Kidney glomerular epithelial cell (primary cell): ENCODE measurements around the gene DDX42.
A peak's percentile ranks its signal among the peaks of the same experiment; 100 is the strongest.
"Not testable (repeated sequence)": the region's sequence is repeated elsewhere in the genome, so short reads cannot be mapped to it uniquely, and the experiment has no call there.

Experiments used
- DNase-seq: peaks from one replicate; lab custom pipeline; 2025; lab: John Stamatoyannopoulos, UW

Gene DDX42

DNA sequence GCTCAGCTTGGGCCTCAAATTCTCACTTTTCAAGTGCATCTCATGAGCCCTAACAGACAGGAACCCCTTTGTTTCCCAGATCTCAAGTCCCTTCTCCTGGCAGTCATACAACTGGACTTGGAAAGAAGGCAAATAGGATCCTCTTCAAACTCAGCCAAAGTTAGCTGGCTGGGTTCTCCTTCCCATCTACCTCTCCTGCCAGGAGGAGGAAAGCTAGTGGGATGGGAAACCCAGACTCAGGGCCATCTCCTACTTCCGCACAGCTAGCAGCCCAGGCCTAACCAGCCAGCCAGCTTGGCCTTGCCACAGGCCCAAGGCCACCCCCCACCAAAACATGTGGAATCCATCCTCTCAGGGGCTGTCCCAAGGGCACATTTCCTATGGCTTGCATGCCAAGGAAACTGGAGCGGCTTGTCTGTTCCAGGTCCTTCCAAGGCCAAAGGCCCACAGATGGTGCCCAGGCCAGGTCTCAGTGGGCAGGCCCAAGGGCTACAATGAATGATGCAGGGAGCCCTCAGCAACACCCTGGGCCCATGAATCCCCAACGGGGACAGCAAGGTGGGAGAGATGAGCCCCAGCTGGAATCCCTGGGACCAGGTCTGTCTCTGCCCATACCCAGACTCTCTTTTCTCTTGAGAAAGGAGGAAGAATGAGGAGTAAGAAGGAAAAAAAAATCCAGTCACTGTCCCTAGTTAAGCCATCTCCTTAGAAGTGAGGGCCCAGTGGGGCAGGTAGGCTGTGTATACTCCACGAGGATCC is 66.8 kb downstream of the DDX42 start:
- no peak for DNase-seq

DNA sequence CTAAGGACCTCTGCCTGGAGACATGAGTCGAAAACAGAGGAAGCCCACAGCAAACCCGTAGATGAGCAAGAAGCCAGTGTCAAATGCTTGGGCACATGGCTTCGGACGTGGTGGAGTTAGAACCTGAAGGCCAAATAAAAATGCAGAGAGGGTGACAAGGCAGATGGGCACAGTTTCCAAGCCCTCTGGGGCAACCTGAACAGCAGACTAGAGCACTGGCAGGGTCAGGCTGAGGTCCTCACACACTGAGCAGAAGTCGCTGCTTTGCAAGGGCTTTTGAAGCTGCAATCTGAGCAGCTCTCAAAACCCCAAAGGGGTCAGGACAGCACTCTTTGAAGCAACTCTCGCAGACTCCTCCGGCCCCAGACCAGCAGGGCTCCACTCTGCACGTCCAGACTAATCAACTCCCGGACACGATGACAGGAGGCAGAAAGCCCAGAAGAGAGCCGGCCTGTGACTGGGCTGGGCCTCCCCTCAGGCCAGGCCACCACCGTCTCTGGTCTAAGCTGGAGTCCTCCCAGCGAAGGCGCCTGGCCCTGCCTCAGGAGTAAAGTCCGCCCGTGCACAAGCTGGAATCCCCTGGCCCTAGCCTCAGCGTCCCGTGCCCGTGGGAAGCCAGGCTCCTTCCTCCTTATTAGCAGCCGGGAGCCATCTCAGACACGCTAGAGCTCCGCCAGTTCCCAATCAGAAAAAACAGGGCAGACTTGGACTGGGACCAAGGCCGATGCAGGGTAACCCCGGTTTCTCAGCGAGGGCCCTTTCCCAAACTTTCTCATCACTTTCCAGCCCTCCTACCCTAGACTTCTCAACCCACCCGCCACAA is 67.6 kb downstream of the DDX42 start:
- no peak for DNase-seq

DNA sequence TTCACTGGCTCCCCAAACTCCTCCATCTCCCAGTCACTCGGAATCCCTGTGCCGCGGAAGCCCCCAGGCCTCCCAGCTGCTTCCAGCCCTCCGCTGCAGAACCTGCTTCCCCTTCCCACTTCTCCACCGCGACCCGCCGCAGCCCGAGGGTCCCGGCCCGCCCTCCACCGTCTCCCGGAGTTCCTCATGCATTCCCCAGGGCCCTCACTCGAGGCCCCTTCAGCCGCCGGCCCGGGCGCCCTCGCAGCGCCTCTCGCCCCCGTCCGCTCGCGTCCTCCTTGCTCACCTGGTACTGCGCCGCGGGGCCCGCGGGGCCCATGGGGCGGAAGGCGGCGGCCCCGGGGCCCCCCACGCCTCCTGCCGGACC is 68.2 kb downstream of the DDX42 start:
- no peak for DNase-seq

DNA sequence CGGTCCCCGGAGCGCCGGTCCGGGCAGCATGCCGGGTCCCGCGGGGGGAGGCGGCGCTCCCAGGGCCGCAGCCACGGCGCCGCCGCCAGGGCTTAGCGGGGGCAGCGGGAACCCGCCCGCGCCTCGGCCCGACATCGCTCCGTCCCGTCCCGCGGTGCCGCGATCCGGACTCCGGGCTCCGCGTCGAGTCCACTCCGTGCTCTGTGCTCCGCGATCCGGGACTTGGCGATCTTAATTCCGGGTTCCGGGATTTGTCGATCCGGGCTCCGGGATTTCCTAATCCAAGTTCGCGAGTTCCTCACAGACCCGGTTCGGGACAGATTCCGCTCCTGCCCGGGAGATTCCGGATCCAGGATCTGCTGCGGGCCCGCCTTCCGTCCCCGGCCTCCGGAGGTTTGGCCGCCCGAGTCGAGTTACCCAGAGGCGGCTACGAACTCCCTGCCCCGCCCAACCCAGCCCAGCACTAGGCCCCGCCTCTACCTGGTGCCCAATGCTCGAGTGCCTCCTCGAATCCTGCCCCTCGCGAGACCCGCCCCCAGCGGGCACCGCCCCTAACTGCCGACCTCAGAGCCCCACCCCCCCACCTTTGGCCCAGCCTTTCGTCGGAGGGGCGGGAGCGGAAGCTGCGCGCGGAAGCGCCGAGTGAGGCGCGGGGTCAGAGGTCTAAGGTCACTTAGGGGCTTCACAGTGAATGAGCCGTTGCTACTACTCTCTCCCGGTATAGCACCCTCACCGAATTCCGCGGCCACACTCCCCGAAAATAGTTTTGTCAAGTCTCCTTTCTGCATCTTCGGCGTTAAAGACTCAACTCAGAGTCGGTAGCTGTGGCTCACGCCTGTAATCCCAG is 68.8 kb downstream of the DDX42 start, which contains the start of gene SMARCD2:
Gene SMARCD2, minus strand, starts transcription at position 146 of the 847 bp plus-strand sequence. Its CDS starts 11 bp downstream, at position 135.
- peak; percentile 98 for DNase-seq

DNA sequence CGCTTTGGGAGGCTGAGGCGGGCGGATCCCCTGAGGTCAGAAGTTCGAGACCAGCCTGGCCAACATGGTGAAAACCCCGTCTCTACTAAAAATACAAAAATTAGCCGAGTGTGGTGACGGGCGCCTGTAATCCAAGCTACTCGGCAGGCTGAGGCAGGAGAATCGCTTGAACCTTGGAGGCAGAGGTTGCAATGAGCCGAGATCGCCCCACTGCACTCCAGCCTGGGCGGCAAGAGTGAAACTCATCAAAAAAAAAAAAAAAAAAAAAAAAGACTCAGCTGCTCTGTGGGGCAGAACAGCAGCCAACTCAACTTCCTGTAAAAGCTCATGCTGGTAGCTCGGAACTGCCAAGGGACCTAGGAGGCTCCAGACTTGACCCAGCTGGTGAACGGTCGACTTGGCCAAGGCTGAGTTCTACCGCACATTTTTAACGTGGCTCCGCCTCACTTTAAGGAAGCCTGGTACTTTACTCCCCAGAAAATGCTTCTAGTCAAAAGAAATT is 69.5 kb downstream of the DDX42 start:
- DNase-seq = peak; percentile 24

DNA sequence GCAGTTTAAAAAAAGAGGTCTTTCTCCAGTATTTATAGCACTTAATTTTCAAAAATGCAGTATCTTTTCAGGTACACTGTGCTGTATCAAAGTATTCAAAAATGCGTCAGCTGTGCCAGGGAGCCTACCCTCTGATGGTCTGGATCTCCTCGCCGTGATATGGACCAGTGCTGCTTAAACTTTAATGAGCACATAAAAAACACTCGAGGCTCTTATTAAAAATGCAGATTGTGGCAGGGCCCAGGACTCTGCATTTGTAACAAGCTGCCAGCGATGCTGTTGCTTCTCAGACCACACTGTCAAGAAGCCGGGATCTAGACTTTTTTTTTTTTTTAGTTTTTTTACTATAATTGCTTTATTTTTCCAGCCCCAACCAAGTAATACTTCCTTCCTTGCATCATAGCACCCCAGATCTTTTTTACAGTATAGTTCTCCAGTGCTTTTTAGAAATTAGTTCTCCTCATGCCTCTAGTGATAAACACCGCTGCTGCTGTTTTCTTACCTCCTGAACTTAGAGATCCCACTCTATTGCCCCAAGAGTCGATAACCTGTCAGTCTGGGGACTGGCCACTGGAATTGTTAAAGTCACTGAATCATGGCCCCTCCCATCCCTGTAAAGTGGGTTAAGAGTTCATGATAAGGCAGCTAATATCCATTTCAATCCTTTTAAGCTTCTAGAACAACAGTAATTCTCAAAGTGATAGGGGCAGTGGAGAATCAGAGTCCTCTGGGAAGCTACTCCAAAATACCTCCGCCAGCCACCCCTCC is 70.1 kb downstream of the DDX42 start:
- no peak for DNase-seq

DNA sequence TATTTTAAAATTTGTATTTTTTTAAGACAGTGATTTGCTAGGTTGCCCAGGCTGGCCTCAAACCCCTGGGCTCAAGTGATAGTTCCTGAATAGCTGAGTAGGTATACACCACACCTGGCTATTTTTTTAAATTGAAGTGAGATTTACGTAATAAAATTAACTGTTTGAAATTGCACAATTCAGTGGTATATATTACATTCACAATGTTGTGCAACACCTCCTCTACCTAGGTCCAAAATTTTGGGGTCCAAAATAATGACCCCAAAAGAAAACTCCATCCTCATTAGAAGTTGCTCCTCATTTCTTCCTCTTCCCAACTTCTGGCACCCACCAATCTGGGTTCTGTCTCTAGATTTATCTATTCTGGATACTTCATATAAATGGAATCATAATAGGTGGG is 71.5 kb downstream of the DDX42 start:
- DNase-seq = no peak

DNA sequence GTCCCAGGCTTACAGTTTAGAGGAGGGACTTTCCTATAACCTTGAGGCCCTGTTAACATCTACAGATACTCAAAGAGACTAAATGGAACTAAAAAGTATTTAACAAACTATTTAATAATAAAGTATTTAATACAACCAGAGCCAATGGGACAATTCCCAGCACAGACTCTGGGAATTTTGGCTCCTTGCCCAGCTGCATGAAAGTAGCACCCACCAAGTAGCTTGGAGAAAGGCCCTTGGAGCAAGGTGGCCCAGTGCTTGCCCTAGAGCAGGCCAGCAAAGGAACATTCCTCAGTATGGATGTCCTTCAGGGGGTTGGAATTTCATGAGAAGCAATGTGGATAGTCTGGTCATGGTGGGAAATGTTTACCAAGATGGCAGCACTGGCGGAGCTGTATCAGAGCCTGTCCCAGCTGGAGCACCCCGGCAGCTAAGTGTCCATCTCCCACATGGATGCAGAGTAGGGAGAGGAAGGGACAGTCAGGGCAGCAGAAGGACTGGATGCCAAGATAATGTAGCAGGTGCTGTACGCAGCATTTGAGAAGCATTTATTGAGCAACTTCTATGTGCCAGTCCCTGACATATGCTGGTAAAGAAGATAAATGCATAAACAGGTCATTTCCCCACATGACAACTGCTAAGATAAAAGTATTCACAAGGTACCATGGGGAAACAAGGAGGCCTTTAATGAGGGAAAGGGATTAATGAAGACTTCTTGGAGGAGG is 73.7 kb downstream of the DDX42 start:
- DNase-seq = no peak

DNA sequence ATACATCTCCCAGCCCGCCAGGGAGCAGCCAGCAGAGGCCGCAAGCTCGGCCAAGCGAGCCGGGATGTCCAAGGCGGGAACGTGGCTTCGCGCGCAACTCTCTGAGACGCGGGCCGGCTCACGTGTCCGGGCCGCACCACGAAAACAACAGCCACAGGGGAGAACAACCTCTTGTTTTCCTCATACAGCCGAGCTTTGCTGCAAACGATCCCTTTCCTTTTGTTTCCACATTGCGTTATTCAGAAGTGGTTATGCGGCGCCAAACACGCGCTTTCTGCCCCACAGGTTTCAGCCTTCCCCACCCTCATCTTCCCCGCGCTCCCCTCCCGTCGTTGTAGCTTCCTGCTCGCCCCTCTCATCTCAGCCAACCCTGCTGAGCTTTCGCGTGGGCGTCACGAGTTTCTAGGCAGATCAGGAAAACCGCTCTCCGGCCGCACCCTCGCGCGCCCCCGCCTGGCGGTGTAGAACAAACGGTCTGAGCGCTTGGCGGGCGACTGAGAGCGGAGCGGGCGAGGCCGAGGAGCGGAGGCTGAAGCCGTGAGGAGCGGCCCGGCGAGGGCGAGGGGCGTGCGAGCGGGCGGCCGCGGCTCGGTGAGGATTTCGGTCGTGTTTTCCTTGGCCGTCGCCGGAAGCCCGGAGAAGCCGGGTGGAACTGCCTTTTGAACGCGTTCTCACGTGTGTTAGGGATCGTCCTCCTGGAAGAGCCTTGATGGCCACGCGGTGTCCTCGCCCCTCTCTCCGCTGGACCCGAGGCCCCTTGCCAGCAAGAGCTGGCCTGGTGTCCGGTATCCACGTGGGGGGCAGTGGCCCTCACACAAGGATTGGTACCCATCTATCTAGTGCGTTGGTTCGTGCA is 75.1 kb downstream of the DDX42 start:
- DNase-seq = peak; percentile 76

DNA sequence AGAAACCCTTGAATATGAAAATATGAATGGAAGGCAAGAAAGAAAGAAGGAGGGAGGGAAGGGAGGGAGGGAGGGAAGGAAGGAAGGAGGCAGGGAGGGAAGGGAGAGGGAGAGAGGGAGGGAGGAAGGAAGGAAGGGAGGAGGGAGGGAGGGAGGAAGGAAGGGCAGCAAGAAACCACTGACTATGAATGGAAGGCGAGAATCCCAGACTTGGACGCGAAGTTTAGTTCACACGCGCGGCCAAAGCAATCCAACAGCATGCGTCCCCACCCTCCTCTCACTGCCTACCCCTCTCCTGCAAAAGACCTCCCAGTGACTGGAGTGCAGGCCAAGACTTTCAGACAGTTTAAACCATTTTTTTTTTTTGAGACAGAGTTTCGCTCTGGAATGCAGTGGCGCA is 76.4 kb downstream of the DDX42 start:
- DNase-seq = no peak

DNA sequence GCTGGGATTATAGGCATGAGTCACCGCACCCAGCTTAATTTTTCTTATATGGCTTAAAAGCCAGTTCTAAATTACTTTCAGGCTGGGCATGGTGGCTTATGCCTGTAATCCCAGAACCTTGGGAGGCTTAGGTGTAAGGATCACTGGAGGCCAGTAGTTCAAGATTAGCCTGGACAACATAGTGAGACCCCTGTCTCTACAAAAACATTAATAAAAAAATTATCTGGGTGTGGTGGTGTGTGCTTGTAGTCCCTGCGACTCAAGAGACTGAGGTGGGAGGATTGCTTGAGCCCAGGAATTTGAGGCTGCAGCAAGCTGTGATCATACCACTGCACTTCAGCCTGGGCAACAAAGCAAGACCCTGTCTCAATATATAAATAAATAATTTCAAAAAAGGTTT is 79.3 kb downstream of the DDX42 start:
- DNase-seq = no peak

DNA sequence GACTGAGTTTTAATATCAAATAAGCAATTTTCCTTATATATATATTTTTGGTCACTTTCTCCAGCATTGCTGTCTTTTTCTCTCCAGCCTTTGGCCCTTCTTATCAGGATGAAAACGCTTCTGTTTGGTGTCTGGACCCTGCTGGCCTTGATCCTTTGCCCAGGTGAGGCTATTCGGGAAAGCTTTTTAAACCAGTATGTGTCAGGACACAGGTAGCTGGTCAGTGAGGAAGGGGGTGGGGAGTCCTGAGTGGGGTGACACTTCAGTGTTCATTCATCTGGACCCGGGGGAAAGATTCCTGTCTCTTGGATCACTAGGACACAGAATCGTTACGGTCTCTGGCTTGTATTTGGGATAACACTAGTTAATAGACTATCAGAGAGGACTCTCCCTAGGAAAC is 80.7 kb downstream of the DDX42 start:
- no peak for DNase-seq

DNA sequence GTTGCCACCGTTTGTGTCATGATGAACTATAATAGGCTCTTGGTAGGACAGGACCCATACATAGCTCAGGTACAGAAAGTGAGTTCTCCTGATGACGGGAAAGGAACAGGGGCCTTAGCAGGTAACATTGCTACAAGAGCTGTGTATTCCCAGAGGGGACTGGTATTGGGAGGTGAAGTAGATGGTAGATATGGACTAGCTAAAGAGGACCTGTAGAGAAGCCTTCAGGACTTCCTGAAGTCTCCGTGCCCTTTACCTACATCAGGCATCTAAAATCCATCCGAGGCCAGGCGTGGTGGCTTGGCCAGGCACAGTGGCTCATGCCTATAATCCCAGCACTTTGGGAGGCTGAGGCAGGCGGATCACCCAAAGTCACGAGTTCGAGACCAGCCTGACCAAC is 81.2 kb downstream of the DDX42 start:
- DNase-seq = no peak

DNA sequence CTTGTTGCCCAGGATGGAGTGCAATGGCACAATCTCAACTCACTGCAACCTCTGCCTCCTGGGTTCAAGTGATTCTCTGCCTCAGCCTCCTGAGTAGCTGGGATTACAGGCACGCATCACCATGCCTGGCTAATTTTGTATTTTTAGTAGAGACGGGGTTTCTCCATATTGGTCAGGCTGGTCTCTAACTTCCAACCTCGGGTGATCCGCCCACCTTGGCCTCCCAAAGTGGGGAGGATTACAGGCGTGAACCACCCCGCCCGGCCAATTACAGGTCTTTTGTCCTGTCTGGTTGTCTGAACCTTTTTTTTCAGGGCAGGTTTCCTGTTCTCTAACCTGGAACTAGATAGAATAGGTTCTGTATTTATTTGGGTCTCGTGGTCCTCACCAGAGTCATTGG is 82.5 kb downstream of the DDX42 start:
- DNase-seq = not testable (repeated sequence)

DNA sequence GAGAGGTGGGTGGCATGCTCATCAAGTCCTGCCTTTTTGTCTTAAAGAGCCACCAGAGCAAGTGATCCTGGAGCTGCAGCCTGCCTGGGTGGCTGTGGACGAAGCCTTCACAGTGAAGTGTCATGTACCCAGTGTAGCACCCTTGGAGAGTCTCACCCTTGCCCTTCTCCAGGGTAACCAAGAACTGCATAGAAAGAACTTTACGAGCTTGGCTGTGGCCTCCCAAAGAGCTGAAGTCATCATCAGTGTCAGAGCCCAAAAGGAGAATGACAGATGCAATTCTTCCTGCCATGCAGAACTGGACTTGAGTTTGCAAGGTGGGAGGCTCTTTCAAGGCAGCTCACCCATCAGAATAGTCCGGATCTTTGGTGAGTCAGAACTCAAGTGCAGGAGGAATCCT is 85.3 kb downstream of the DDX42 start:
- no peak for DNase-seq

DNA sequence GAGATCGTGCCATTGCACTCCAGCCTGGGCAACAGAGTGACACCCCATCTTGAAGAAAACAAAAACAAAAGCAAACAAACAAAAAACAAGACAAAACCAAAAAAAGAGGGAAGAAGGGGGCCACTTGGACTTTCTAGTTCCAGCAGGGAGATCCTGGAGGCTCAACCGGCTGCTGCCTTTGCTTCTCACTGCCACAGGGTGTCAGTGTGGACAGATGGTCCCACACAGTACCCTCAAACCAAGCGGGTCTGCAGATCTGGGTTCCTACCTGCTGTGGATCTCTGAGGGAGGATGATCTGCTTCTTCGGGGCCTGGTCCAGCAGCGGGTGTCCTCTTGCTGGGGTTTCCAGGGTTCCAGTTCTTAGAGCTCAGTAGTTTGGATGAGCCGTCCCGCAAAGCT is 92.7 kb downstream of the DDX42 start:
- not testable (repeated sequence) for DNase-seq
